Stimulated activated CD4-positive, alpha-beta T cell treated with anti-CD3 and anti-CD28 coated beads, Interleukin-4, amount 100 ng/mL, for 1 hour (primary cell): ENCODE data around the gene AURKA.
"Not testable (repeated sequence)": the region's sequence is repeated elsewhere in the genome, so short reads cannot be mapped to it uniquely, and the experiment has no call there.

Experiments used
- DNase-seq: peaks from one replicate; pipeline ENCODE4 v3.0.0-alpha.2; 2020

AURKA gene

GRCh38 chr20:56358070-56358469, 33.9 kb downstream of the AURKA start:
- DNase-seq = no peak

GRCh38 chr20:56353356-56353755, 38.7 kb downstream of the AURKA start:
- DNase-seq = no peak

- DNase-seq = no peak
These were observed 39.5 kb downstream of the AURKA start for GRCh38 chr20:56352345-56353055.

GRCh38 chr20:56350842-56351241, 41.2 kb downstream of the AURKA start:
- no peak for DNase-seq

- no peak for DNase-seq
These were observed 43.3 kb downstream of the AURKA start for GRCh38 chr20:56348746-56349145.

GRCh38 chr20:56348305-56348693, 43.7 kb downstream of the AURKA start:
- DNase-seq = no peak

- no peak for DNase-seq
These were observed 44.2 kb downstream of the AURKA start for GRCh38 chr20:56347628-56348304.

- no peak for DNase-seq
These were observed 46.1 kb downstream of the AURKA start for GRCh38 chr20:56345911-56346310.

- peak; percentile 40 for DNase-seq
These were observed 48.1 kb downstream of the AURKA start for GRCh38 chr20:56343861-56344381.

- DNase-seq = no peak
These were observed 49.2 kb downstream of the AURKA start for GRCh38 chr20:56342783-56343182.

GRCh38 chr20:56336709-56337108, 55.3 kb downstream of the AURKA start:
- DNase-seq = not testable (repeated sequence)

- DNase-seq = no peak
These were observed 63.2 kb downstream of the AURKA start for GRCh38 chr20:56328861-56329260.

- DNase-seq = no peak
These were observed 67.2 kb downstream of the AURKA start for GRCh38 chr20:56324806-56325205.

- no peak for DNase-seq
These were observed 68.4 kb downstream of the AURKA start for GRCh38 chr20:56323656-56324055.

- no peak for DNase-seq
These were observed 68.8 kb downstream of the AURKA start for GRCh38 chr20:56323206-56323605.

- no peak for DNase-seq
These were observed 69.3 kb downstream of the AURKA start for GRCh38 chr20:56322681-56323080.
